Hematopoietic multipotent progenitor cell (in vitro differentiated cells): ENCODE data around the gene C12orf43. TPM values are rescaled to one million over a fixed set of nuclear protein-coding genes. Genes with fewer than 3 reads are reported as not detected.

Experiments
- DNase-seq, 3 donors: peaks; one replicate each; pipeline ENCODE4 v3.0.0-alpha.2; 2011 to 2015; ENCODE audit warnings: low read depth in 2 of 3, low spot score in 2 of 3
- total RNA-seq: library from RNA; depleted of rRNA; stranded (reverse); fragments of >200 nt; gene quantifications from one replicate; pipeline ENCODE4 v1.2.3, GENCODE V29; 2012

The C12orf43 gene
- total RNA-seq, 1 donor = 18.6 TPM

DNA sequence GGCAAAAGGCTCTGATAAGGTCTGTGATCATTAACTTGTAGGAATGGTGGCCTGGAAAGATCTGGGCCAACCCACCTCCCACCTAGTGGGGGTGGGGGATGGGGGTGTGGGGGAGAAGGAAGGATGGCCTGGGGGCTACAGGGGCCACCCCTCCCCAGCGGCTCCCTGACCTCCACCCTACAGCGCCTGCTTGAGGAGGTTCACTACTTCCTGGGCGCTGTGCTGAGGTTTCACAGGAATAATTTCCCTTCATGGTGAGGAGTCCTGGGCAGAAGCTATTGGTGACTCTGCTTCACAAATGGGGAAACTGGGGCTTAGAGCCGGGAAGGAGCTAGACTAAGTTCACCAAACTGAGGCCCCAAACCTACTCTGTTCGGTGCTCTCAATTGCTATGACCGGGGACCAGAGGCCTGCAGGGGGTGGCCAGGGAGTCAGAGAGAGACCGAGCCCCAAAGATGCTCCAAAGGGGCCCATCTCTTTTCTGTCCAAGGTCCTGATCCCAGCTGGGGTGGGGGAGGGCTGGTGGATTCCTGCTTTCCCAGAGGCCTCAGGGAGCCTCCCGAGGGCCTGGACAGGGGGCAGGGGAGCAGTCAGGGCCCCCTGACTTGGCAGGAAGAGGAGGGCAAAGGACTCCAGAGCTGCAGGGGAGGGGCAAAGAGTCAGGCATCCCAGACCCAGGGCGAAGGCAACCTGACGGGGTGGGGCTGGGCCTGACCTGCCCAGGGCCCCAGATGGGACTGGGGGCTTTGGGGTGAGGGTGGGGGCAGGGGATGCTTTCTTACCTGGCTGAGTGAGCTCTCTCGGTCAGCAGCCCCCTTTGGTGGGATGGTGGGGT lies 36.2 kb downstream of the C12orf43 start:
- no peak for DNase-seq

DNA sequence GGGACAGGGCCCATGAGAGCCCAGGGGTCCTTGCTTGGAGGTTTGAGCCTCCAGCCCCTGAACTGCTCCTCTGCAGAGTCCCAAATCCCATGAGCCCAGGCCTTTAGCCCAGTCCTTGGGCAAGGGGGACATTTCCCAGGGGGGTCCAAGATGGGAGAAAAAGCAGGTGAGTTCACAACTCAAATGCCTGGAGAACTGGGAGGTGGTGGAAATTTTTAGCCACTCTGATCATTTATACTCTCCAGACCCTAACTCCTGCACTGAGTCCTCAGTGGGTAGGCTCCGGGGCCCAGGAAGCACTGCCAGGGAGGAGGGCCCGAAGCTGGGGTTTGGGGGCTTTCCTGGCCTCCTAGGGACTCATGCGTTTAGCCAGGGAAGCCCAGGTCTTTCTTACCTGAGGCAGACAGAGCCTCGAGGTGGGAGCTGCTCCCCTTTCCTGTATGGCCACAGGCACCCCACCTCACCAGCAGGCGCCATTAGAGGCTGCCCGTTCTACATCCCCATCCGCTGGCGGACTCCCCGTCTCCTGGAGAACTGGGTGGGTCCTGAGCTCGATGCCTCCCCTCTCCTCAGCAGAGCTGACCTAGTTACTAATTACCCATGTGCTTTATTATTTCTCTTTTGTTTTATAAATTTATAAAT lies 36.9 kb downstream of the C12orf43 start:
- no peak for DNase-seq

DNA sequence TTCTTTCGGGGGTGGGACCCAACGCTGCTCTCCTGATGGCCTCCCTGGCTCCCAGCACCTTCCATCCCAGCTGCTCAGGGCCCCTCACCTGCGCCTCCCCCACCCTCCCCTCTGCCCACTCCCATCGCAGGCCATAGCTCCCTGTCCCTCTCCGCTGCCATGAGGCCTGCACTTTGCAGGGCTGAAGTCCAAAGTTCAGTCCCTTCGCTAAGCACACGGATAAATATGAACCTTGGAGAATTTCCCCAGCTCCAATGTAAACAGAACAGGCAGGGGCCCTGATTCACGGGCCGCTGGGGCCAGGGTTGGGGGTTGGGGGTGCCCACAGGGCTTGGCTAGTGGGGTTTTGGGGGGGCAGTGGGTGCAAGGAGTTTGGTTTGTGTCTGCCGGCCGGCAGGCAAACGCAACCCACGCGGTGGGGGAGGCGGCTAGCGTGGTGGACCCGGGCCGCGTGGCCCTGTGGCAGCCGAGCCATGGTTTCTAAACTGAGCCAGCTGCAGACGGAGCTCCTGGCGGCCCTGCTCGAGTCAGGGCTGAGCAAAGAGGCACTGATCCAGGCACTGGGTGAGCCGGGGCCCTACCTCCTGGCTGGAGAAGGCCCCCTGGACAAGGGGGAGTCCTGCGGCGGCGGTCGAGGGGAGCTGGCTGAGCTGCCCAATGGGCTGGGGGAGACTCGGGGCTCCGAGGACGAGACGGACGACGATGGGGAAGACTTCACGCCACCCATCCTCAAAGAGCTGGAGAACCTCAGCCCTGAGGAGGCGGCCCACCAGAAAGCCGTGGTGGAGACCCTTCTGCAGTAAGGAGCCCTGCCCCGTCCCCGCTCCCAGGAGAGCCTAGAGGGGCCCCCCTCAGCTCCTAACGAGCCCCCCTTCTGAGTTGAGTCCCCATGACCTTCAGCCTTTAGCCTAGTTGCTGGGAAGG lies 37.7 kb downstream of the C12orf43 start, which contains the start of gene HNF1A:
Gene HNF1A (plus strand): TSS at position 248 of the 924 bp plus-strand sequence. CDS start 226 bp downstream, at position 474.
- no peak for DNase-seq

DNA sequence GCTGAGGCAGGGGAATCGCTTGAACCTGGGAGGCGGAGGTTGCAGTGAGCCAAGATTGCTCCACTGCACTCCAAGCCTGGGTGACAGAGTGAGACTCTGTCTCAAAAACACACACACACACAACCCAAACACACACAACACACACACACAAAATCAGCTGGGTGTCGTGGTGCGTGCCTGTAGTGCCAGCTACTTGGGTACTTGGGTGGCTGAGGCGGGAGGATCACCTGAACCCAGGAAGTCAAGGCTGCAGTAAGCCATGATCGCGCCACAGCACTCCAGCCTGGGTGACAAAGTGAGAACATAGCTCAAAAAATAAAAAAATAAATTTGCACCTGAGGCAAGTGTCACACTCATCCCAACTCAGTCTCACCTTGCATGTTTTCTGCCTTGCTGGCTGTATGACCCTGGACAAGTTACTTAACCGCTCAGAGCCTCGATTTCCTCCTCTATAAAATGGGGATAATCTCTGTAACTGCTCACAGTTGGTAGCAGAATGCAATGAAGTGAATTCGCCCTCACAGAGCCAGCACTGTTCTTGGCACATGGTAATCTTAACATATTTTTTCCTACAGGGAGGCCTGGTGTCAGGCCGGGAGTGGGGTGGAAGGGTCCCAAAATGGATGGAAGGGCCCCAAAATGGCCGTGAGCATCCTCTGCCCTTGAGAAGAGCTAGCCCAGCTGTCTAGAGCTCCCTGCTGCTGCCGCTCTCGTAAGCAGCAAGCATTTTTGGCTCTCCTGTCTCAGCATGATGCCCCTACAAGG lies 38.6 kb downstream of the C12orf43 start:
- no peak for DNase-seq

DNA sequence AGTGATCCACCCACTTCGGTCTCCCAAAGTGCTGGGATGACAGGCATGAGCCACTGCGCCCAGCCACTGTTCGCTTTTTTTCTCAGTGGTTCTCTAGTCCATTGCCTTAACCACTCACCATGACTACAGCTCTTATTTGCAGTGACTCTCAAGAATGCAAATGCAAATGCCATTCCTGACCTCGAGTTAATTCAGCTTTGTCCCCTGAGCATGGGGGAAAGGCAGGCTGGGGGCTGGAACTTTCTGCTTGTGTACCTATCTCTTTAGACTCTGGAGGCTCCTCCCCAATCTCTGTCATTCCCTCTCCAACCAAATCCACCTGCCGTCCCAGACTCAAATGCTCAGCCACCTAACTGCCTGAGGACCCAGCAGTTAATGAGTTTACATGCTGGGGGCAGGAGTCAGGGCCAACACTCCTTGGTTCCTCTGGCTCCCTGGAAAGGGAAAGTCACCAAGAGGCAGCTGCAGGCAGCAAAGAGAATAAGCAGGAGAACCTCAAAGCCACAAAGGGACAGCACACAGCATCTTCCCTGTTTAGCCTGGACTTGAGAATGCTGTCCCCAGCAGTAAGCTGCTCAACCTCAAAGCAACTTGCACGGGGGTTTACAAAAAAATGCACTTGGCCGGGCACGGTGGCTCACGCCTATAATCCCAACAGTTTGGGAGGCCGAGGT lies 43.3 kb downstream of the C12orf43 start:
- DNase-seq = no peak

DNA sequence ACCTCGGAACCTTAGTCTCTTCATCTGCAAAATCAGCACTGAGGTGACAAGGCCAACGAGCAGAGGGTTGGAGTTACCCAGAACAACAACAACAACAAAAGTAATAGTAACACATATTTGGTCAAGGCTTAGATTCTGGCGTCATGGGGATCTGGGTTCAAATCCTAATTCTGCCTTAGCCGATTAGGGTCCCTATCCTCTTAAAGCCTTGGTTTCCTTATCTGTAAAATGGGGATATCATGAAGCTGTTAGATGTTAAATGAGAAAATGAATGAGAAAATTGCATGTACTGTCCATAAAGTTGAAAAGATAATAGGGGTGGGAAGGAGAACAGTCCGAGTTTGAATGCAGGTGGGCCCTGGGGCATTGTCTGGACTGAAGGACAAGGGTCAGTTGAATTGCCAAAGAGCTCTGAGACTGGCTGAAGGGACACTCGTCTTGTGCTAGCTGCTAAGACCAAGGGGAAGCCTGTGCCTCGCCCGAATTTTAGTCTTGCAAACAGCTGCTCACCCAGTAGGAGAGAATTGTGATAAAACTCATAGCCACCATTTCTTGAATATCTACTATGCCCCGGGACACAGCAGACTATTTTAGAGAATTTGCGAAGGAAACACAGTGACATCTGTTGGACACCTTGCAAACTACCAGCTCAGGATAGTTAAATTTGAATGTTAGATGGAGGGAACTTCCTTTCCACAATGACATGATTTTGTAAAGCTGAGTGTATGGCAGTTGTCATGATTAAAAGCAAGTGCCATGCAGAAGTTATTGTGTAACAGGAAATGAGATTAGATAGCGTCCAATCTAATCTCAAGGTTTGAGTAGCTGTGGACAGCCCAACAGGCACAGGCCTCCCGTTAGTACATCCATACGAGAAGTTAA lies 44.7 kb downstream of the C12orf43 start:
- DNase-seq = peak; percentile 22 to 87 (median 76)

DNA sequence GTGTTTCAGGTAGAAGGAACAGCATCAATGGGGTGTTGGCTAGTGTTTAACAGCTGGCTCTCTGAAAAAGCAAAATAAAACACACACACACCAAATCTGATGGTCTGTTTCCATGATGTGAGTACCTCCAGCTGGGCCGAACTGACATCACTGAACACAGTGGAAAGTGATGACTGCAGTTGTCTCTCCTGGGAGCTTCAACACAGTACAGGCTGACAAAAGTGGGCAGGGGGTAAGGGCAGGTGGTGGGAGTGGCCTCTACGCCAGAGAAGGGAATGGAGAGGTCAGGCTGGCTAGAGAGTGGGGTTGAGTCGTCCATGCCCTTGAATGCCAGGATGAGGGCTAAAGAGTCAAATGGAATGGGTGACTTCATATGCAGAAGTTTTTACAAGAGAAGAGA lies 46.0 kb downstream of the C12orf43 start:
- DNase-seq = no peak

DNA sequence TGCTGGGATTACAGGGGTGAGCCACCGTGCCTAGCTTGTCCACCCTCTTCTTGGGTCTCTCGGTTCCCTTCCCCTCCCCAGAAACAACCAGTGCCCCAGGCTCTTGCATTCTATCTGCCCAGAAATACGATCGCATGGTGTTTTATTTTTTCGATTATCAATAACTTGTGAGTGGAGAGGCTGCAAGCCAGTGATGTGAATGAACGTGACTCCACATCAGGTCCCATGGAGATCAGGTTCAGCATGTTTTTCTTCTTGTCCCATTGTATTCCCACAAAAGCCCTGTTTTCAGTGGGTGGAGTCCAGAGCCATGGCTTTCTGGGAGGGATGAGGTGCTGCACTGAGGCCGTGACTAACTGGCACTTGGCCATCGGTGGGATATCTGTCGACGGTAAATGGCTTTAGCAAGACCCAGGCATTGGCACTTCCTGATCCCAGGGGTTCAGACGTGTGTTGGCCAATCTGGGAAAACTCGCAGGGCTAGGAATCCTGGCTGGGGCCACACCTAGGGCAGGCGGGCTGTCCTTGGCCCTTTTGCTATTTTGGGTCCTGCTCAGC lies 50.7 kb downstream of the C12orf43 start:
- DNase-seq = no peak

DNA sequence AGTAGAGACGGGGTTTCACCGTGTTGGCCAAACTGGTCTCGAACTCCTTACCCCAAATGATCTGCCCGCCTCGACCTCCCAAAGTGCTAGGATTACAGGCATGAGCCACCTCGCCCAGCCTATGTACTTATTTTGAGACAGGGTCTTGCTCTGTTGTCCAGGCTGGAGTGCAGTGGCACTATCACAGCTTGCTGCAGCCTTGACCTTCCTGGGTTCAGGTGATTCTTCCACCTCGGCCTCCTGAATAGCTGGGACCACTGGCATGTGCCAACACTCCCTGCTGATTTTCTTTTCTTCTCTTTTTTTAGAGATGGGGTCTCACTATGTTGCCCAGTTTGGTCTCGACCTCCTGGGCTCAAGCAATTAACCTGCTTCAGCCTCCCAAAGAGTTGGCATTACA lies 52.0 kb downstream of the C12orf43 start:
- no peak for DNase-seq

DNA sequence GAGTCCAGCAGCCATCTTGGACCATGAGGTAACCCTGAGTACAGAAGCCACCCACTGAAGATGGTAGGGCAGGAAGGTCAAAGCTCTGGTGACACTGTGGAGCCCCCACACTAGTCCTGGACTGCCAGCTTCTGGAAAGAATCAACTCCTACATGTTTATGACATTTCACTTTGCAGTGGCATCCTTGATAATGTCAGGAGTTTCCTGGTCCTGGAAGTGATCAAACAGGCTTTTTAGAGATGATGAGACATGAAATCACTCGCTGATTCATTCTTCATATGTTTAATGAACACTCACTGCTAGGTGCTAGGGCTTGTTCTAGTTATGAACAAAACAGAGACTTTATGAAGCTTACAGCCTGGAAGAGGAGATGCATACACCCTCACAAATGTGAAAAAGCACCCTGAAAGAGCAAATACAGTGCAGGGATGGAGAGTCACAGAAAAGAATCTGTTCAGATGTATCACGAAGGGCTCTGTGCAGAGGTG lies 53.7 kb downstream of the C12orf43 start:
- DNase-seq = no peak

DNA sequence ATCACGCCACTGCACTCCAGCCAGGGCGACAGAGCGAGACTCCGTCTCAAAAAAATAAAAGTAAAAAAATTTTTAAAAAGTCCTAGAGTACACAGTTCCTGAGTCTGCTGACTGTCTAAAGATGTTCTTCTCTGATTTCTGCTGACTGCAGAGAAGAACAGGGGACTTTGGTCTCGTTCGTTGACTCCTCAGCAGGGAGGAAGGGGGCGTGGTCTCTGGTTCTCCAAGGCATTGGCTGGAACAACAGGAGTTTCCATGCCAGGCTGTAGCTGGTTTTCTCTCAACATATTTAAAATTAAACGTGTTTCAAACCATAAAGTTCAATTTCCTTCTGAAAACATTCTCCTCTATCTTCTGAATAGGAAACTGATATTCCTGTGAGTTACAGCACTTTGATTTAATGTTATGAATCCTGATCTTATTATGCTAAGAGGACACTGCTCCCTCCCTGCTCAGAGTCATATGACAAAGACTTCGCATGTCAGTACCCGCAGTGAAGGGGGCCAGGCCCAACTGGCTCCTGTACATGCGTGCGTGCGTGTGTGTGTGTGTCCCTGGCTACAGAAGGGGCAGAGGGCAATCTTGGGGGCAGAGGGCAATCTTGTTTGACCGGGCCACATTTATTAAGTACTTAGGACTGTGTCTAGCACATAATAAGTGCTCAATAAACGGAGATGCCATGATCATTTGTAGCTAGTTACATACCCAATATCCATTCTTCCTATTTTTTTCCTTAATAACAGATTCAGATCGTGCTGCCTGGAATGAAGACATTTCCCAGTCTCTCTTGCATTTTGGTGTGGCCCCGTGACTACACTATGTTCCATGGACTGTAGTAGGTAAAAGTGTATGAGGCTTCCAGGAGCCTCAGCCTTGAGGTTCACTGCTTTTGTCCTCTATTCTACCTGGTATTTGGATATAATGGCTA lies 54.4 kb downstream of the C12orf43 start:
- no peak for DNase-seq

DNA sequence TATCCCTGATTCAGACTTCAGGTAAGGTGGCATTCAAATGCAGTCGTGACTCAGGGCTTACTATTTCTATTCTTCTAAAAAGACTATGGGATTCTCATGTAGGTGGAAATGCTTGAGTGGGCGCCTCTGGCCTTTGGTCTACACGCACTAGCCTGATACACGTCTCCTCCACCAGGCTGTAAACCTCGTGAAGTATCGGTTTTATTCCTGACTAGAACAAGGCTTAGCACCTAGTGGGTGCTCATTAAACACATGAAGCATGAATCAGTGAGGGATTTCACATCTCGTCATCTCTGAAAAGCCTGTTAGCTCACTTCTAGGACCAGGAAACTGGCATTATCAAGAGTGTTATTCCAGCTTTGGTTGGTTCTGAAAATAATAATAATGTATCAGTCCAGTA lies 55.6 kb downstream of the C12orf43 start:
- no peak for DNase-seq

DNA sequence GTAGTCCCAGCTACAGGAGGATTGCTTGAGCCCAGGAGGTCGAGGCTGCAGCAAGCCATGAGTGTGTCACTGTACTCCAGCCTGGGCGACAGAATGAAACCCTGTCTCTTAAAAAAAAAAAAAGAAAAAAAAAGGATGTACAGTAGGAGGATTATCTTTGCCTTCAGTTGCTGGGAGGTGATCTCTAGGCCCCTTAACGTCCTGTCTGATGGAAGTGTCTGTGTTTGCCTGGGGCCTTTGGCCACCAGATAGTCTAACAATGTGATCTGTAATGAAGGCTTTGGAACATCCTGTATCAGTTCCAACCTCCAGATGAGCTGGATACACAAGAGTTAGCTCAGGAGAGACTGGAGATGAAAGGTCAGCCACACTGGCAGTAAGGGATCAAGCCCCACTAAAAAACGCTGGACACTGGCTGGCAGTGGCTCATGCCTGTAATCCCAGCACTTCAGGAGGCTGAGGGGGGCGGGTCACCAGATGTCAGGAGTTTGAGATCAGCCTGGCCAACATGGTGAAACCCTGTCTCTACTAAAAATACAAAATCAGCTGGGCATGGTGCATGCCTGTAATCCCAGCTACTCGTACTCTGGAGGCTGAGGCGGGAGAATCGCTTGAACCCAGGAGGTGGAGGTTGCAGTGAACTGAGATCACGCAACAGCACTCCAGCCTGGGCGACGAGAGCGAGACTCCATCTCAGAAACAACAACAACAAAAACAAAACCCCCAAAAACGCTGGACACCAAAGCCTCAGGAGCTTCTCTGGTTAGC lies 57.0 kb downstream of the C12orf43 start:
- no peak for DNase-seq

DNA sequence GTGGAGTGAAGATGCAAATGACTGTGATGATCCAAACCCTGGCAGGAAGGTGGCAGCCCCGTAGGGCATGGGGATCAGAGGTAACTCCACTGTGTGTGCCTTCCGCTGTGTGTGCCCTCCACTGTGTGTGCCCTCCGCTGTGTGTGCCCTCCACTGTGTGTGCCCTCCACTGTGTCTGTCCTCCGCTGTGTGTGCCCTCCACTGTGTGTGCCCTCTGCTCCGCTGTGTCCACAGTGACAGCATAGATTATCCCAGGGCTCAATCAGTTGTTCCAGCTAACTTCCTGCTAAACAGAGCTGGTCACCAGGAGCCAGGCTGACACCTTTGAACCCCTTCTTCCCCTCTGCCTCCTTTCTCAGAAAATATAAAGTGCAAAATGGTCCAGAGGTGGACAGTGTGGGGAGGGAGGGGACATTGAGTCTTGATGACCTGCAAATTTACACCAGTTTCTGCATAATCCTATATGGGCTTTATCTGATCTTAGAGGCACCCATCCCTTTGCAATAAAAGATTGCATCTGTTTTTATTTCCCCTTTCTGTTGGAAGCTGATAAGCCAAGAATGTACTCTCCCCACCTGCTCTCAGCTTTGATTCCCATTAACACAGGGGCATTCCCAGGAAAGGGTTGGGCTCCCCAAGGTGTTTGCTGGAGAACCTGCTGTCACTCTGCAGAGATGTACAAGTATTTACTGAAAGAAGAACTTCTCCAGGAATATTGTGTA lies 59.5 kb downstream of the C12orf43 start:
- DNase-seq = no peak

DNA sequence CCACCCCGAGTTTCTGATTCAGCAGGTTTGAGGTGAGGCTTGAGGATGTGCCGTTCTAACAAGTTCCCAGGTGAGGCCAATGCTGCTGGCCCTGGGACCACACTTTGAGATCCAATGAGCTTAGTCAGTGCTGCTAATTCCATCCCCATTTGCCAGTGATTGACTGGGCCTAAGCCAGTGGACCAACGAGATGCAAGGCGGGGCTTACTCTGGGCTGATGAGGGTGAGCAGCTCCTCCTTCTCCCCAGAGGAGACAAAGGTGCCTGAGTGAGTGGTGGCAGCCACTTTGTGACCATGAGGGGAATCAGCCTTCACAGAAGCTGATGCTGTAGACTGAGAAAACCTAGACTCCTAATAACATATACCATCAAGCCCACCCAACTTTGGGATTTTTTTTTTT lies 61.1 kb downstream of the C12orf43 start:
- DNase-seq = no peak

DNA sequence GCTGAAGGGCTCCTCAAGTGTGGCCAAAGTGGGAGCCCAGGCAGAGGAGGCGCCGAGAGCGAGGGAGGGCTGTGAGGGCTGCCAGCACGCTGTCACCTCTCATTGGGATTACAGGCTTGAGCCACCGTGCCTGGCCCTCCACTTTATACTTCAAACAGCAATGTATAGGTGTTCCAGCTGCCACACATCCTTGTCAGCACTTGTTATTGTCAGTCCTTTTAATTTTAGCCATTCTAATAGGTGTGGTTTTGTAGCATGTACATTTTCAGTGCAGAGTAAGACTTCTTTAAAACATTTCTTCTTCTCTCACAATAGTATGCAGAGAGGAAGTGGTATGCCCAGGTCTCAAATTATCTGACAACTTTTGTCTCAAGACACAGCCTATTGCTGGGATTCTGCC lies 65.5 kb downstream of the C12orf43 start:
- DNase-seq = no peak
